Endothelial cell of umbilical vein (primary cell): ENCODE measurements around the gene TCEA2. TPM values are rescaled to one million over a fixed set of nuclear protein-coding genes. Genes with fewer than 3 reads are reported as not detected.

Experiments used
- BruUV-seq: library from RNA; stranded (reverse); fragments of 400-500 nt; replicated peaks from 2 replicates; lab custom pipeline; 2021; lab: Mats Ljungman, UMichigan
- CTCF ChIA-PET: fragments of 300-600, 350-600 bp; sonication (Branson Sonifier 250); formaldehyde crosslinking; loops from one replicate; lab custom pipeline; 2021; ENCODE audit warnings: antibody characterized with exemption, inconsistent platforms; lab: Charles Lee
- POLR2A ChIA-PET: fragments of 300-600, 350-600 bp; sonication (Branson Sonifier 250); formaldehyde crosslinking; loops from one replicate; lab custom pipeline; 2021; ENCODE audit warnings: antibody characterized with exemption, inconsistent platforms; lab: Charles Lee
- DNase-seq: peaks from one replicate; pipeline ENCODE4 v3.0.0-alpha.2; 2011; ENCODE audit warnings: low read depth, low spot score
- FAIRE-seq: peaks from 2 replicates; lab custom pipeline; 2011; peaks lifted over from hg19 to GRCh38; lab: Jason Lieb, UNC
- H2AFZ ChIP-seq: 2 replicates; pipeline ENCODE4 v1.6.0; 2012; ENCODE audit warnings: low read depth, low read length, control low read depth, inconsistent platforms
- H3K27ac ChIP-seq: 2 replicates; pipeline ENCODE4 v1.5.1; 2011; ENCODE audit warnings: low read depth, mild to moderate bottlenecking, control low read depth, low read length, moderate library complexity; ENCODE audit not compliant: insufficient read depth
- H3K27me3 ChIP-seq, 2 experiments: 2 replicates each; pipeline versions ENCODE4 v1.6.0 to v1.6.1; 2011; ENCODE audit warnings: low read length in 2 of 2, mixed read lengths in 1 of 2; ENCODE audit not compliant: control insufficient read depth in 2 of 2, insufficient read depth in 2 of 2
- H3K36me3 ChIP-seq, 2 experiments: 2 replicates in 1 of 2; 3 replicates in 1 of 2; pipeline ENCODE4 v1.5.1; 2011; ENCODE audit warnings: low read length in 2 of 2, mild to moderate bottlenecking in 1 of 2, moderate library complexity in 1 of 2; ENCODE audit not compliant: control insufficient read depth in 2 of 2, insufficient read depth in 2 of 2; ENCODE audit errors: extremely low read depth in 1 of 2
- H3K4me1 ChIP-seq: 3 replicates; pipeline ENCODE4 v1.5.1; 2011; ENCODE audit warnings: mild to moderate bottlenecking, low read length; ENCODE audit not compliant: control insufficient read depth, insufficient read depth; ENCODE audit errors: extremely low read depth
- H3K4me2 ChIP-seq: 2 replicates; pipeline ENCODE4 v1.6.1; 2011; ENCODE audit warnings: low read length, control low read depth, mixed read lengths; ENCODE audit not compliant: insufficient read depth
- H3K4me3 ChIP-seq, 3 experiments: fragments of 200-600 bp in 1 of 3; sonication (generic), shearing (Covaris generic) in 1 of 3; replicated peaks in 1 of 3; 2 replicates each; pipeline ENCODE4 v1.5.1; 2011 to 2016; ENCODE audit warnings: control low read depth in 3 of 3, low read length in 3 of 3, mild to moderate bottlenecking in 2 of 3, inconsistent platforms in 1 of 3, low read depth in 1 of 3, moderate library complexity in 1 of 3; ENCODE audit not compliant: insufficient read depth in 1 of 3
- H3K79me2 ChIP-seq: 2 replicates; pipeline ENCODE4 v1.6.0; 2012; ENCODE audit warnings: low read length, inconsistent platforms; ENCODE audit not compliant: control insufficient read depth, insufficient read depth
- H3K9ac ChIP-seq: replicated peaks from 2 replicates; pipeline ENCODE3; 2011; ENCODE audit warnings: low read length, control low read depth; ENCODE audit not compliant: insufficient read depth; ENCODE audit errors: extremely low read depth
- H3K9me1 ChIP-seq: replicated peaks from 3 replicates; pipeline ENCODE4 v1.6.0; 2011; ENCODE audit warnings: mild to moderate bottlenecking, low read length; ENCODE audit not compliant: control insufficient read depth, insufficient read depth; ENCODE audit errors: extremely low read depth
- H3K9me3 ChIP-seq: replicated peaks from 2 replicates; pipeline ENCODE4 v1.5.1; 2012; ENCODE audit warnings: low read length, inconsistent platforms; ENCODE audit not compliant: control insufficient read depth, insufficient read depth
- H4K20me1 ChIP-seq: replicated peaks from 2 replicates; pipeline ENCODE3; 2011; ENCODE audit warnings: mild to moderate bottlenecking, low read length; ENCODE audit not compliant: control insufficient read depth, insufficient read depth; ENCODE audit errors: extremely low read depth
- EZH2 ChIP-seq: IDR thresholded peaks from 2 replicates; pipeline ENCODE4 v1.6.1; 2012; ENCODE audit warnings: borderline replicate concordance, low read depth, mild to moderate bottlenecking, moderate library complexity, low read length, inconsistent platforms; ENCODE audit not compliant: severe bottlenecking
- FOS ChIP-seq: IDR thresholded peaks from 2 replicates; pipeline ENCODE4 v1.6.1; 2011; ENCODE audit warnings: mild to moderate bottlenecking, low read length, moderate library complexity, borderline replicate concordance; ENCODE audit not compliant: insufficient read depth
- GATA2 ChIP-seq: IDR thresholded peaks from 2 replicates; pipeline ENCODE4 v1.7.0; 2011; ENCODE audit warnings: low read depth, mild to moderate bottlenecking, moderate library complexity, mixed read lengths, low read length; ENCODE audit not compliant: insufficient read length, insufficient read depth
- JUN ChIP-seq: IDR thresholded peaks from 2 replicates; pipeline ENCODE4 v1.6.1; 2011; ENCODE audit warnings: borderline replicate concordance, low read depth; ENCODE audit not compliant: insufficient read length, insufficient read depth
- MYC ChIP-seq: IDR thresholded peaks from one replicate; pipeline ENCODE4 v1.6.1; 2011; ENCODE audit warnings: mild to moderate bottlenecking, low read depth, low read length
- POLR2A ChIP-seq: IDR thresholded peaks from 2 replicates; pipeline ENCODE4 v1.6.1; 2012; ENCODE audit warnings: low read depth, mild to moderate bottlenecking, control low read depth, low read length
- POLR2AphosphoS5 ChIP-seq: IDR thresholded peaks from 2 replicates; pipeline ENCODE4 v1.6.1; 2012; ENCODE audit warnings: low read depth, mild to moderate bottlenecking, control low read depth, low read length, moderate library complexity; ENCODE audit not compliant: insufficient read depth
- dilution Hi-C: fragments of 300-500 bp; cut with MboI; formaldehyde crosslinking; loops from one replicate; pipeline ENCODE4 v1.15.0; 2019; ENCODE audit warnings: low sequenced_read_pairs; ENCODE audit not compliant: extremely low pct_ligation_motif_present
- intact Hi-C: fragments of 100-400 bp; cut with micrococcal nuclease; formaldehyde crosslinking; loops from one replicate; pipeline ENCODE4 v1.10.0; 2022
- polyA plus RNA-seq, 4 experiments: library from polyadenylated mRNA; depleted of rRNA in 3 of 4; stranded (reverse) in 3 of 4; unstranded in 1 of 4; fragments of >200 nt; gene quantifications; 2 replicates each; pipeline versions ENCODE4 v1.2.1 to v1.2.3, GENCODE V29; 2011 to 2012; ENCODE audit warnings: missing spikeins in 1 of 4
- total RNA-seq: library from RNA; stranded (reverse); gene quantifications from 2 replicates; pipeline ENCODE4 v1.2.3, GENCODE V29; 2021
- TF ChIP-seq, protein P1 (sequence below): IDR thresholded peaks from 2 replicates; pipeline ENCODE4 v1.6.1; 2011; ENCODE audit not compliant: insufficient read depth, insufficient read length
- TF ChIP-seq, protein P2 (sequence below), 2 donors: IDR thresholded peaks; 1 replicate in 1 of 2; 2 replicates in 1 of 2; pipeline ENCODE4 v1.5.1; 2011; ENCODE audit warnings: low read length in 2 of 2, mild to moderate bottlenecking in 2 of 2, moderate library complexity in 2 of 2, control low read depth in 1 of 2, inconsistent platforms in 1 of 2, low read depth in 1 of 2; ENCODE audit not compliant: insufficient read depth in 1 of 2; ENCODE audit errors: extremely low read depth in 1 of 2

Gene TCEA2
- total and polyA plus RNA-seq, 2 donors (not counting 3 experiments of a cell fraction or from before 2014, with no cell fraction given): 53.1 to 65.5 TPM

DNA sequence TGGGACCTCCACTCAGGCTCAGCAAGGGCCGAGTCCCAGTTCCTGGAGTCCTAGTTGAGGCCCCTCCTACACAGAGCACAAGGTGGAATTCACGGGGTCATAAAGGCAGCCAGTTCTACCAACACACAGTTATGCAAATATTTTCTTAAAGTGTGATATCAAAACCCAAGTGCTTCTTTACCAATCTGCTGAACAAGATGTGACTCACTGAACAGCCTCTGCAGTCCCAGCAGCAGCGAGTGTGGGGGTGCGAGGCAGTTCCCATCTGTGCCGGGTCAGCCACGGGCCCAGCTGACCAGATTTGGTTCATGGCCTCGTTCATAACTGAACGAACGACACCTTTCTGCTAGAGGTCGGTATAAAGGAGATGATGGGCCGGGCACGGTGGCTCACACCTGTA lies 4.5 kb upstream of the TCEA2 start:
- Histone ChIP-seq H3K36me3 (no peaks in the 10 kb centered on the region), H3K9me3 (no peaks in the 10 kb centered on the region), H3K4me1 (peaks cover 49% of the 10 kb centered on the region), H3K4me2 (no peak overlapping the region), H3K9ac (no peak overlapping the region), H3K79me2 (peaks cover 3% of the 10 kb centered on the region), H3K4me3 (no peak overlapping the region), H4K20me1 (no peaks in the 10 kb centered on the region), H3K27ac (no peak overlapping the region), H3K9me1 (no peaks in the 10 kb centered on the region), H2AFZ (no peak overlapping the region), H3K27me3 (no peaks in the 10 kb centered on the region)
- FAIRE-seq (no peak), DNase-seq (no peak)
- dilution Hi-C loops (no loop called here), intact Hi-C loops (loop anchor here (10.0 kb wide), 1 partner anchor 164 kb away; the partner anchor contains the start of gene DNAJC5)
- ChIA-PET POLR2A (interaction anchor here (1.9 kb wide), 1 partner anchor 19 kb away, joined by 9 read pairs; no protein-coding TSS in a partner anchor), CTCF (interaction anchor here (2.0 to 15.2 kb wide), 2 partner anchors 20 to 85 kb away, joined by 8 to 412 read pairs; partner anchors contain the start of gene C20orf204)
- BruUV-seq: no TSS peak
- TF ChIP-seq JUN: no peak
- no peak for TF ChIP-seq POLR2AphosphoS5
- TF ChIP-seq GATA2: no peak
- TF ChIP-seq, protein P1, sequence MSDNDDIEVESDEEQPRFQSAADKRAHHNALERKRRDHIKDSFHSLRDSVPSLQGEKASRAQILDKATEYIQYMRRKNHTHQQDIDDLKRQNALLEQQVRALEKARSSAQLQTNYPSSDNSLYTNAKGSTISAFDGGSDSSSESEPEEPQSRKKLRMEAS: no peak

DNA sequence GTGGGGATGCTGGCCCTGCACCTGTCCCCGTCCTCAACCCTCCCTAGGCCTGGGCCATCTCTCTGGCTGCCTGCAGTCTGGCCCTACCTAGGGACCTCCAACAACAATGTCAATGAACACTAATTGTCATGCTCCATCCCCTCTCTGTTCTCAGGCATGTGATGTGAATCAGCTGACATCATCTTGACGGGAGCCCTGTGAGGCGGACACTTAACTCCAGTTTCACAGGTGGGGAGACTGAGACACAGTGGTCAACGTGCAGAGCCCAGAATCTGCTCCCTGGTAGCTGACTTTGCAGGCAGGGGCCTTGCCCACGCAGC lies 762 bp upstream of the TCEA2 start:
- TF ChIP-seq EZH2 (no peak), GATA2 (no peak), FOS (no peak), POLR2A (no peak), MYC (no peak), POLR2AphosphoS5 (no peak), JUN (no peak)
- TF ChIP-seq, protein P2, sequence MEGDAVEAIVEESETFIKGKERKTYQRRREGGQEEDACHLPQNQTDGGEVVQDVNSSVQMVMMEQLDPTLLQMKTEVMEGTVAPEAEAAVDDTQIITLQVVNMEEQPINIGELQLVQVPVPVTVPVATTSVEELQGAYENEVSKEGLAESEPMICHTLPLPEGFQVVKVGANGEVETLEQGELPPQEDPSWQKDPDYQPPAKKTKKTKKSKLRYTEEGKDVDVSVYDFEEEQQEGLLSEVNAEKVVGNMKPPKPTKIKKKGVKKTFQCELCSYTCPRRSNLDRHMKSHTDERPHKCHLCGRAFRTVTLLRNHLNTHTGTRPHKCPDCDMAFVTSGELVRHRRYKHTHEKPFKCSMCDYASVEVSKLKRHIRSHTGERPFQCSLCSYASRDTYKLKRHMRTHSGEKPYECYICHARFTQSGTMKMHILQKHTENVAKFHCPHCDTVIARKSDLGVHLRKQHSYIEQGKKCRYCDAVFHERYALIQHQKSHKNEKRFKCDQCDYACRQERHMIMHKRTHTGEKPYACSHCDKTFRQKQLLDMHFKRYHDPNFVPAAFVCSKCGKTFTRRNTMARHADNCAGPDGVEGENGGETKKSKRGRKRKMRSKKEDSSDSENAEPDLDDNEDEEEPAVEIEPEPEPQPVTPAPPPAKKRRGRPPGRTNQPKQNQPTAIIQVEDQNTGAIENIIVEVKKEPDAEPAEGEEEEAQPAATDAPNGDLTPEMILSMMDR (IDR thresholded peaks at IDR 0.05; ENCODE audit: extremely low read depth in 1 of 2, insufficient read depth in 1 of 2, low read depth in 1 of 2, low read length in 2 of 2): no peak
- TF ChIP-seq, protein P1: no peak
- Histone ChIP-seq H2AFZ (peak overlapping the region; percentile 76), H3K27me3 (no peaks in the 10 kb centered on the region), H3K9me1 (no peaks in the 10 kb centered on the region), H3K27ac (peak overlapping the region; percentile 63), H3K9ac (peak overlapping the region; percentile 86), H4K20me1 (no peaks in the 10 kb centered on the region), H3K9me3 (no peaks in the 10 kb centered on the region), H3K36me3 (no peaks in the 10 kb centered on the region), H3K4me1 (peaks cover 23% of the 10 kb centered on the region), H3K79me2 (peaks cover 6% of the 10 kb centered on the region), H3K4me2 (peak overlapping the region; percentile 71), H3K4me3 (peak overlapping the region in 2 of 3 experiments; percentile 72 to 91)
- peak; percentile 8 for FAIRE-seq
- intact Hi-C loops (loop anchor here (10.0 kb wide), 1 partner anchor 63 kb away; no protein-coding TSS in a partner anchor), dilution Hi-C loops (no loop called here)
- no peak for DNase-seq
- ChIA-PET CTCF (interaction anchor here (1.0 to 15.2 kb wide), 7 partner anchors 8 to 88 kb away, joined by 3 to 412 read pairs (median 6); partner anchors contain the start of genes C20orf204, PRPF6 and SAMD10), POLR2A (interaction anchor here (1.0 to 1.4 kb wide), 4 partner anchors 8 to 197 kb away, joined by 3 to 11 read pairs (median 4); partner anchors contain the start of gene TPD52L2)
- BruUV-seq: no TSS peak
